ENCODE data around the gene POLR3F.
A peak's percentile ranks its signal among the peaks of the same experiment; 100 is the strongest.
"Not testable (repeated sequence)": the region's sequence is repeated elsewhere in the genome, so short reads cannot be mapped to it uniquely, and the experiment has no call there.

POLR3F gene

GRCh38 chr20:18466894-18467730 lies at the start of gene POLR3F, which contains the start of gene DZANK1:
POLR3F (plus strand) TSS chr20:18467390; CDS start chr20:18467507, 117 bp downstream.
DZANK1 (minus strand) TSS chr20:18467030; CDS start chr20:18465358, 1,672 bp downstream.
- peak; percentile 77 to 89 (median 78) for DNase-seq (ENCODE audit: low read depth in 3 of 3, low spot score in 1 of 3)

GRCh38 chr20:18421608-18422007 lies 45.6 kb upstream of the POLR3F start:
- no peak for DNase-seq (ENCODE audit: low read depth in 3 of 3, low spot score in 1 of 3)

GRCh38 chr20:18427214-18427613 lies 40.0 kb upstream of the POLR3F start:
- no peak for DNase-seq (ENCODE audit: low read depth in 3 of 3, low spot score in 1 of 3)

- no peak for DNase-seq (ENCODE audit: low read depth in 3 of 3, low spot score in 1 of 3)
Observed at GRCh38 chr20:18428490-18429173, 38.6 kb upstream of the POLR3F start.

GRCh38 chr20:18430172-18430826 lies 36.9 kb upstream of the POLR3F start:
- no peak for DNase-seq (ENCODE audit: low read depth in 3 of 3, low spot score in 1 of 3)

GRCh38 chr20:18431206-18431605 lies 36.0 kb upstream of the POLR3F start:
- no peak for DNase-seq (ENCODE audit: low read depth in 3 of 3, low spot score in 1 of 3)

- no peak for DNase-seq (ENCODE audit: low read depth in 3 of 3, low spot score in 1 of 3)
Observed at GRCh38 chr20:18436847-18437246, 30.3 kb upstream of the POLR3F start.

GRCh38 chr20:18440403-18440802 lies 26.8 kb upstream of the POLR3F start:
- no peak for DNase-seq (ENCODE audit: low read depth in 3 of 3, low spot score in 1 of 3)

GRCh38 chr20:18443886-18444285 lies 23.3 kb upstream of the POLR3F start:
- DNase-seq (ENCODE audit: low read depth in 3 of 3, low spot score in 1 of 3) = no peak

GRCh38 chr20:18456600-18456999 lies 10.6 kb upstream of the POLR3F start:
- DNase-seq (ENCODE audit: low read depth in 3 of 3, low spot score in 1 of 3) = no peak

GRCh38 chr20:18465536-18466200 lies 1.5 kb upstream of the POLR3F start:
- DNase-seq (ENCODE audit: low read depth in 3 of 3, low spot score in 1 of 3) = no peak

- DNase-seq (ENCODE audit: low read depth in 3 of 3, low spot score in 1 of 3) = no peak
Observed at GRCh38 chr20:18466574-18466893, 656 bp upstream of the POLR3F start.

- no peak for DNase-seq (ENCODE audit: low read depth in 3 of 3, low spot score in 1 of 3)
Observed at GRCh38 chr20:18477218-18477617, 10.0 kb downstream of the POLR3F start.

GRCh38 chr20:18477821-18478220 lies 10.6 kb downstream of the POLR3F start:
- DNase-seq (ENCODE audit: low read depth in 3 of 3, low spot score in 1 of 3) = no peak

GRCh38 chr20:18481596-18481995 lies 14.4 kb downstream of the POLR3F start:
- no peak for DNase-seq (ENCODE audit: low read depth in 3 of 3, low spot score in 1 of 3)

GRCh38 chr20:18488301-18488700 lies 21.1 kb downstream of the POLR3F start:
- no peak for DNase-seq (ENCODE audit: low read depth in 3 of 3, low spot score in 1 of 3)

- no peak for DNase-seq (ENCODE audit: low read depth in 3 of 3, low spot score in 1 of 3)
Observed at GRCh38 chr20:18496042-18496441, 28.9 kb downstream of the POLR3F start.

GRCh38 chr20:18496740-18497592 lies 29.8 kb downstream of the POLR3F start, which contains the start of gene RBBP9:
RBBP9 (minus strand) TSS chr20:18497225; CDS start chr20:18497167, 58 bp downstream.
- DNase-seq (ENCODE audit: low read depth in 3 of 3, low spot score in 1 of 3) = peak; percentile 20 to 61 (median 33)

- no peak for DNase-seq (ENCODE audit: low read depth in 3 of 3, low spot score in 1 of 3)
Observed at GRCh38 chr20:18497603-18498002, 30.4 kb downstream of the POLR3F start.

- DNase-seq (ENCODE audit: low read depth in 3 of 3, low spot score in 1 of 3) = not testable (repeated sequence)
Observed at GRCh38 chr20:18501672-18502071, 34.5 kb downstream of the POLR3F start.
